HG03378 (cell line): Measurements from ENCODE around the gene CDRT15L2.
A peak's percentile ranks its signal among the peaks of the same experiment; 100 is the strongest.
"Not testable (repeated sequence)": the region's sequence is repeated elsewhere in the genome, so short reads cannot be mapped to it uniquely, and the experiment has no call there.

Experiments used
- ATAC-seq: cut with Tn5 transposase; IDR thresholded peaks from one replicate; pipeline ENCODE4 v1.9.1; 2021; ENCODE audit warnings: mild to moderate bottlenecking, moderate library complexity; ENCODE audit not compliant: unreplicated experiment

The CDRT15L2 gene

DNA sequence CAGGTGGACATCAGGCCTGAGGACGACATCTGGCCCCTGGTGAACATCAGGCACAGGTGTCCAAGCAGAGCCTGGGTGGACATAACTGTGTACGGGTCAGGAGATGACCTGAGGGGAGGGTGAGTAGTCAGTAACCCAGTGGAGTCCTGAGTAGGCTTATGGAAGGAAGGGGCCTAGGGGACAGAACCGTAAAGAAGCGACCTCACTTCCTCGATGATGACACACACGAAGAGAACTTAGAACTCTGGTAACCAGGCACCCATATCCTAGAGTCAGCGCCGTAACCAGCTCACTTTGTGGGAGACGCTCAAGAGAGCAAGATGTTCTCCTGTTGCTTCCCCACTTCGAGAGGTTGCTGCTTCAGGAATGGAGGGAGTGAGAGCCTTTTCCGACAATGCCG lies at the start of gene CDRT15L2:
TSS of gene CDRT15L2 (plus strand) at position 301 of the 400 bp plus-strand sequence. CDS start at position 321, 20 bp downstream.
- ATAC-seq, result not testable (repeated sequence)

DNA sequence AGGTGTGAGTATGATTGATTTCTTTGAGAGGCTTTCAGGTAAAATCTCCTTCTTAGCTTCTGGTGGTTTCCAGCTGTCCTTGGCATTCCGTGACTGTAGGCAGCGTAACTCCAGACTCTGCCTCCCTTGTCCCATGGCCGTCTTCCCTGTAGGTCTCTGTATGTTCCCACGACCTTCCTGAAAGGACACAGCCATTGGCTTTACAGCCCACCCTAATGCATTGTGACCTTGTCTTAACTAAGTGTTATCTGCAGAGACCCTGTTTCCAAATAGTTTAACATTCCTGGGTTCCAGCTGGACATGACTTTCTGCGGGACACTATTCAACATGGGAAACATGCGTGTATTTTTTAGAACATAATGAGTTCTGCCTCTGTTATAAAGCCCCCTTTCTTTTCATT lies 49.4 kb upstream of the CDRT15L2 start:
- not testable (repeated sequence) for ATAC-seq

DNA sequence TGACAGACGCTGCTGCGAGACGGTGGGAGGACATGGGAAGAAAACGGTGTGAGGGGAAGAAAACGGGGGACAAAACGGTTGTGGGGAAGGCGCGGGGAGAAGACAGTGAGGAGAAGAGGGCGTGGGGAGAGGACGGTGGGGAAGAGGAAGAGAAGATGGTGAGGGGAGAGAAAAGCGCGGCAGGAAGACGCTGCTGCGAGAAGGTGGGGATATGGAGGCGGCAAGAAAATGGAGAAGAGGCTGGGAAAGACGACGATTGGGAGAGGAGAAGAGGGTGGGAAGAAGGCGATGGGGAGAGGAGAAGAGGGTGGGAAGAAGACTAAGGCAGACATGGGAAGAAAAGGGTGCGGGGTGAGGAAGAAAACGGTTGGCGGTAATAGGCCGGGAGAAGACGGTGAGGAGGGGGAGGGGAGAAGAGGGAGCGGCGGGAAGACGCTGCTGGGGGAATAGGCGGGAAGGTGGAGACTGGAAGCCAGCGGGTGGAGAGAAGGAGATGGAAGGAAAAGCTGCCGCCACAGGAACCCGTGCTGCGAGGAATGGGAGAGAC lies 46.9 kb upstream of the CDRT15L2 start:
- not testable (repeated sequence) for ATAC-seq

DNA sequence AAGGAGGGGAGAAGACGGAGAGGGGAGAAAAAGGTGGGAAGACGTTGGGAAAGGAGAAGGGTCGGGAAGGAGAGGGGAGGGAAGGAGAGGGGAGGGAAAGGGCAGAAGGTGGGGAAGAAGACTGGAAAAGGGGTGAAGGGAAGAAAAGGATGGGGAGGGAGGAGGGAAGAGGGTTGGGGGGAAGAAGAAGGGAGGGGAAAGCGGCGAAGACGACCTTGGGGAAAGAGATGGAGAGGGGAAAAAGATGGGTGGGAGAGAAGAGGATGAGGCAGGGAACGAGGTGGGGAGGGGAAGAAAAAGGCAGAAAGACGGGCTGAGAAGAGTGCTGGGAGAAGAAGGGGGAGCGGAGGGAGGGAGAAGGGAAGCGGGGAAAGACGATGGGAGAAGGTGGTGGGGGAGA lies 46.3 kb upstream of the CDRT15L2 start:
- not testable (repeated sequence) for ATAC-seq

DNA sequence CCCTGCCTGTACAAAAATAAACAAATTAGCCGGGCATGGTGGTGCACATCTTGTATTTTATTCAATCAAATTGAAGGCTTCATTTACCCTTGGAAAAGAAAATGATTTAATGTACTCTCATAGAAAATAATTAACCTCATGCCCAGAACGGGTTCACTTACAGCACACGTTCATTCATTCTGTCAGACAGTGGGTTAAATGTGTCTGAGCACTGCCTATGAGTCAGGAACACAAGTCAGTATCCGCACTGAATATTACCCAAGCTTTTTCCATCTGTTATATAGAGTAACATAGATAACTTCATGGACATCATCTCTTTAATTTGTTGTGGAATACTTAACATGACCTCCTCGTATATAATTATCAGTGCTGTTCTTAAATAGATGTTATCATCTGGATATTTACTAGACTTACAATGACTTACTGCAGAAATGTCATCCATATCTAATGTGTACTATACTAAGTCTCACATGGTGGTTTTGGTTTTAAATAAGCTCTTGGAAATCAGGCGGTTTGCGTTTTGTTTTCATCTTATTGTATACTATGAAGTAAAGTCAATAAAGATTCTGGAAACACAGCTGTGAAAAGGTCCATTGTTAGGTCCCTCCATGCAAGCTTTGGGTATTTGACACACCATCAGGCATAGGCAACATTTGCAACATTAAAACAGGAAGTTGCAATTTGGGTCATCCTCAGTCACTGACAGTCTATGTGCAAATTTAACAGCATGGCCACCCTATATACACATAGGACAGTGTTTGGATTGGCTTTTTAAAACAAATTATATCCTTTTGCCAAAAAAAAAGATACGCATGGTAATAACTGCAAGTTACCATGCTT lies 44.6 kb upstream of the CDRT15L2 start:
- not testable (repeated sequence) for ATAC-seq

DNA sequence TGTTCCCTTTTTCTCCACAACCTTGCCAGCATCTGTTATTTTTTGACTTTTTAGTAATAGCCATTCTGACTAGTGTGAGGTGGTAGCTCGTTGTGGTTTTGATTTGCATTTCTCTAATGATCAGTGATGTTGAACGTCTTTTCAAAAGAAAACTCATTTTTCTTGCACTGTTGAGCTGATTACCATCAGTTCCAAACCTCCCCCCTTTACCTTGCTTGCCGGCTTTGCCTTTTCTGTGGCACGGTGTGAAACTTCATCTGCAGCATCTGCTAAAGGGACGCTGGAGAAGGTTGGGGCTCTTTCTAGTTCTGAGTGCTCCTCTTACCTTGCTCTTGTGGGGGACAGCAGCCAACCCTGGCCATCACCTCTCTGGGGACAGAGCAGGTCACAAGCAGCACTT lies 39.1 kb upstream of the CDRT15L2 start:
- ATAC-seq, result peak; percentile 87

DNA sequence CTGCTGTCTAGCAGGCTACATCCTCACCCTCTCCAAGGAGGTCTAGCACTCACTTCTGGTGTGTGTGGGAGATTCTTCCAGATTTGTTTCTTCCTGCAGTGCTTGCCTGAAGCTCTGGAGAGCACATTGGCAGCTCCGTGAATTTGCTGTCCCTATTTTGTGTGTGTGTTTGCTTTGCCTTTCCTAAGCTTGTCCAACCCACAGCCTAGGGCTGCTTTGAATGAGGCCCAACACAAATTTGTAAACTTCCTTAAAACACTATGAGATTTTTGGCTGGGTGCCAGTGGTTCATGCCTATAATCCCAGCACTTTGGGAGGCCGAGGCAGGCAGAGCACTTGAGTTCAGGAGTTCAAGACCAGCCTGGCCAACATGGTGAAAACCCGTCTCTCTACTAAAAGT lies 38.7 kb upstream of the CDRT15L2 start:
- ATAC-seq, result not testable (repeated sequence)

DNA sequence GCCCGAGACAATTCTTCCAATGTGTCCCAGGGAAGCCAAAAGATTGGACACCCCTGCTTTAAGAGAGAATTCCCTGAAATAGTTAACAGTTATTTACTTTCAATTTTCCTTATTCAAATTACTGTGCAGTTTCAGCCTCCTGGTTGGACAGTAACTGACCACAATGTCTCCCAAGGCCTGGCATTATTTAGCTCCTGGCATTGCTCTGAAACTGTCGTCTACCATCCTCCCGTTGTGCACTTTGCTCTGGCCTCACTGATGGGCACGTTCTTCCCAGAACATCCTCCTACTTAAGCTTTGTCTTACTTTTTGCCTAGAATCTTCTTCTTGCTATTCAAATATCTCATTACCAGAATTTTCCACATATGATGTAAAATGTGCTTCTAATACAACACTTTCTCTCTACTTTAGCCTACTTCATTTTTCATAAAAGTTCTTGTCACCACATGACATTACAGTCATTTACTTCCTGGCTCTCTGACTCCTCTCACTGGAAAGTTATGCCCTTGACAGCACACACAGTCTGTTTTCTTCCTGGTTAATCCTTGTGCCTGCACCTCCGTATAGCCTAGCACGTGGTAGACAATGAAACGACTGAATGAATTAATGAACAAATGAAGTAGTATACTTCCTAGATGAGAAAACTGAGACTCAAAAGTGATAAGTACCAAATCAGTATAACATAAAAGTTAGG lies 37.5 kb upstream of the CDRT15L2 start:
- not testable (repeated sequence) for ATAC-seq

DNA sequence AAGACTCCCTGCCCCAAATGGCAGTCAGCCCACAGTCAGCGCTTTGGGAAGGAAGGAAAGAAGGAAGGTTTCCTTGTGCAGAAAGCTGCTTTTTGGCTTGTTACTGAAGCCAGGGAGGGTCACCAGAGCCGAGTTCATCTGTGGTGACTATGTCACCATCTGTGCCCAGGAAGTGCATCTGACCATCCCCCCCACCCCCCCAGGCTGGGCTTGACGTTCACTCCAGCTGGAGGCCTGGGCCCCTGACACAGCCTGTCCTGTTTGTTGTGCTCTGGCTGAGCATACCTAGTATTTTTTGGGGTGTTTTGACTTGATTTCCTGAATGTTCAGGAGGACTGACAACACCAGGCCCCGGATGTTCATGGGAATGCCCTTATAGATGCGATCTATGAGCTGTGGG lies 31.6 kb upstream of the CDRT15L2 start:
- ATAC-seq, result not testable (repeated sequence)

DNA sequence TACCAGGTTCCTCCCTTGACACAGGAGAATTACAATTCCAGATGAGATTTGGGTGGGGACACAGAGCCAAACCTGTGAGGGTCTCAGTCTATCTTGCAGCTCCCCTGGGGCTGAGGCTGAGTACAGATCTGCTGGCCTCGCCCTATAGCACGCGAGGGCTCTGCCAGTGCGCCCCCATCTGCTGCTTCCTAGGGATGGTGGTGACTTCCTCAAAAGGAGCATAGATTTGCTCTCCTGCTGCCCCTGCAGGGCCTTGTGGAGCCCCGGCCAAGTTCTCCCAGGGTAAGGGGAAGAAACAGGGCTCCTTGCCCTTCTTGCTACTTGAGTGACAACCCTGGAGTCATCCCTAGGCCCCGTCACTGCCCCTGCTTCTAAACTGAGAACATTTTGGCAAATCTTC lies 26.6 kb upstream of the CDRT15L2 start:
- not testable (repeated sequence) for ATAC-seq

DNA sequence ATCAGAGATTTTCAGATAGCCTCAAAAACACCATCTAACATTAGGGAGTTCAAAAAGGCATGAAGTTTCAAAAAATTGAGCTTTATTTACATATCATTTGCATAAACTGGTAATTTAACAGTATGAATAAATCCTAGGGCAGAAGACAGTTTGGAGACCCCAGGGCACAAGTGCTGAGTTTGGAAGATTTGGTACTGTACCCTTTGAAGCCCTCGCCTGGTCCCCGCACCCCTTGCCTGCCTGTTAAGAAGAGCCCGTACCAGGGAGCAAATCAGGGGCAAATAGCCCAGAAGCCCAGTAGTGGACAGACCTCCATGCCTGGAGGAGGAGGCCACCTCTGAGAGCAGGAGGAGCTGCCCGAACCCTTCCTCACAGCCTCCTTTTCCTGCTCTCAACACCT lies 24.8 kb upstream of the CDRT15L2 start:
- ATAC-seq, result not testable (repeated sequence)

DNA sequence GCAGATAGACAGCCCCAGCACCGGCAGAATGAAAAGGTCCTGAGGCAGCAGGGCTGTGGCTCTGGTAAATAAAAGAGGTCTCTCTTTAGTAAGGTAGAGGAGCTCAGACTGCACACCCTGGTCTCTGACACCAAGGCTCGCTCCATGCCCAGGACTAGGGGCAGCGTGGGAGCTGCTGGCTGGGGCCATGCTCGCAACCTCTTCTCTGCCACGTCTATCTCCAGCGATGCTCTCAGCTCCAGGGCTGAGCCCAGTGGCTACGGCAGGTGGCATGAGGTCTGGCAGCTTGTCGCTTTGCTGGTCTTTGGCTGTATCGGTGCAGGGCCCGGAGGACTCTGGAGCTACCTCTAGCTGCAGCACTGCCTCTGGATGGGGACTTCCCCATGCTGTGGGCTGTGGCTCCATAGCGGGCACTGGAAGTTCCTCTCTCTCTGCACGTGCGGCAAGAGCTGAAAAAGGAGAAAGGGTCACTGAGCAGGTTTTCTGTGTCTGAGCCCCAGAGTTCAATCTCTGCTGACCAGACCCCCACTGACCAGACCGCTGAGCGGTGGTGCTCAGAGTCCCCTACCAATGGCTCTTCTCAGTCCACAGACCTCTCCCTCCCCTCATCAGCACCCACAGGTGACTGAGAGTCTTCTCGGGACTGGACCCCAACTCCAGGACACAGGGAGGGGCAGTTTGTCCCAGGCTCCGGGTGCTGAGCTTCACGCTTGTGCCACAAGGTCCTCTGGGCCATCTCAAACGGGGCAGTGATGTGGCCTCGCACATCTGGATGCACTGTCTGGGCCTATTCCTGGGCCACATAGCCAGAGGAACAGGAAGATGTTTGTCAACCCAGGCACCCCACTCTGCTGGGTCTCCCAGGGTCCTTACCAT lies 24.2 kb upstream of the CDRT15L2 start:
- ATAC-seq, result not testable (repeated sequence)

DNA sequence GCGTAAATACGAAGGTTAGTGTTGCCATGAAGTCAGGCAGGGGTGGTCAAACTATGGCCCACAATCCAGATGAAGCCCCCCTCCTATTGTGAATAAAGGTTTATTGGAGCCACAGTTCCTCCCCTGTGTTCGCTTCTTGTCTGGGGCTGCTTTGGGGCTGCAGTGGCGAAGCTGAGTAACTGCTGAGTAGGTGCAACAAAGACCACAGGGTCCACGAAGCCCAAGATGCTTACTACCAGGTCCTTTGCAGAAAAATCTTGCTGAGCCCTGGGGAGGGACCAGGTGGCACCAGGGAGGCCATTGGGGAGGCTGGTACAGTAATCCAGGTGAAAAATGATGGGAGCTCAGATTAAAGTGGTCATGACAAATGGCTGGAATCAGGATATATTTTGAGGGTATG lies 21.4 kb upstream of the CDRT15L2 start:
- ATAC-seq, result not testable (repeated sequence)

DNA sequence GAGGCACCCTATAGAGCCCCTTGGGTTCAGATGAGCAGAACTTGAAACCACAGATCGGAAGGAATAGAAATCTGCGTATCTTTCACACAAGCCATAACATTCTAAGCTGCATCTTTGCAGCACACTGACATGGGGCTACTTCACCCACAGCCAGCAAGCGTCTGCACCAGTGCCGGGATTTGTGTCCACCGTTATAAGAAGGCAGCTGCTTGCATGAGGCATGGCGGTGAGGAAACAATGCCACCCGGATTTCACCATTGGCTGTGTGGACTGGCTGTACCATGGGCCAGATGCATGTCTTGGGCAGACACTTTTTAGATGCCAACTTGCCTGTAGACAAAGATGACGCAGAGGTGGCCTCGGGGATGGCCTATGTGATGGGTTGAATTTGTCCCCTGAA lies 20.5 kb upstream of the CDRT15L2 start:
- not testable (repeated sequence) for ATAC-seq

DNA sequence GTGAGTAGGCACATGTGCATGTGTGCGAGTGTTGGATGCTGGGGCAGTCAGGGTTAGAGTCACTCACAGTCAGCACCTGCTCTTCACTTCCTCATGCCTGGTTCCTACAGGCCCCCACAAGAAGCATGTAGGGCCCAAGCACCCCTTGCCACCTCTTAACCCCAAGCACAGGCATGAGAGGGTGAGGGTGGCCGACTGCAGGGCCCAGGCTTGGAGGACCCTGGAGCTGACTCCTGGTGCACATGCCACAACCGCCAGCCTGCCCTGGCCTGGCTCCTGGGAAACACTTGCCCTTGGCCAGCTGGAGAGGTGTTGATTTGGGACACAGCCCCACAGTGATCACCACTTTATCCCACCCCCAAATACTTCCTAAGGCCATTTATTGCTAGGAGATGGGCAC lies 16.9 kb upstream of the CDRT15L2 start:
- no peak for ATAC-seq

DNA sequence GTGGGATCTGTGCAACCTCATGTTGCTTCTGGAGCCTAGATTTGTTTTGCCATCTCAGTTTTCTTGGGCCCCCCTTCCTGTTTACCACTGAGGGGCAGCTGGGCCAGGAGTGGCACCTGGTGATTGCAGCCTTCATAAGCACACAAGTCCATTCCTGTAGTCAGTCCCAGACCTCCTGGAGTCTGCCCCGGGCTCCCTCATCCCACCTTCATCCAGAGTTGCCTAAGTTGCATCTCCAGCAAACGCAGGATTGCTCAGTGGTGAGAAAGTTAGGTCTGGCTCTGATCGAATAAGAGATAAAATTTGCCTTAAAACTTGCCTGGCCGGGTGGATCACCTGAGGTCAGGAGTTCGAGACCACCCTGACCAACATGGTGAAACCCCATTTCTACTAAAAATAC lies 14.3 kb upstream of the CDRT15L2 start:
- not testable (repeated sequence) for ATAC-seq

DNA sequence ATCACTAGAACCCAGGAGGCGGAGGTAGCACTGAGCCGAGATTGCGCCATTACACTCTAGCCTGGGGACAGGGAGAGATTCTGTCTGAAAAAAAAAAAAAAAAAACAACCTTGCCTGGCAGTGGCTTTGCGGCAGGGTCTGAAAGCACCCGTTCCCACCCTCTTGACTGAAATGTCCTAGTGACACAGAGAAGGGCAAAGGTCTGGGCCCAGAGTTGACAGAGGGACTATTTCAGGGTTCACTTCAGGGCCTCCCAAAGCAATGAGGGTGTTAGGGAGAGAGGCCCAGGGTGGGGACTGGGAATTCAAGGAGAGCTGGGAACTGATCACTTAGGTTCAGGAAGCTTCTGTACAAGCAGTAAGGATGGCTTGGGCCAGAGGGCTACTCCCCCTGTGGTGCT lies 13.8 kb upstream of the CDRT15L2 start:
- ATAC-seq, result no peak

DNA sequence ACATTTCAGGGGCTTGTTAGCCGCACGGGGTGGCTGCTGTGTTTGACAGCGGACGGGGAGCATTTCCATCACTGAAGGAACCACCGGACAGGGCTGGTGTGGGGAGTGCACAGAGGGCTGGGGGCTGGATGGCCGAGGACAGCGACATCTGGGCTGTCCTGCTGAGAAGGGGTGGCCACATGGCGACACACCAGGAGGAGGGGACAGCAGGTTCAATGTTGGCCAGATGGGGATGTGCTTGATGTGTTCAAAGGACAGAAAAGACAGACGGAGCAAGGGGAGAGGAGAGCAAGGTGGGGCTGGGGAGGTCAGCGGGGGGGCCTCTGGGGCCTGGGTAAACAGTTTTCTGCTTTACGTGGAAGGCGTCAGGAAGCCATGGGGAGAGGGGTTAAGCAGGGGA lies 12.8 kb upstream of the CDRT15L2 start:
- not testable (repeated sequence) for ATAC-seq

DNA sequence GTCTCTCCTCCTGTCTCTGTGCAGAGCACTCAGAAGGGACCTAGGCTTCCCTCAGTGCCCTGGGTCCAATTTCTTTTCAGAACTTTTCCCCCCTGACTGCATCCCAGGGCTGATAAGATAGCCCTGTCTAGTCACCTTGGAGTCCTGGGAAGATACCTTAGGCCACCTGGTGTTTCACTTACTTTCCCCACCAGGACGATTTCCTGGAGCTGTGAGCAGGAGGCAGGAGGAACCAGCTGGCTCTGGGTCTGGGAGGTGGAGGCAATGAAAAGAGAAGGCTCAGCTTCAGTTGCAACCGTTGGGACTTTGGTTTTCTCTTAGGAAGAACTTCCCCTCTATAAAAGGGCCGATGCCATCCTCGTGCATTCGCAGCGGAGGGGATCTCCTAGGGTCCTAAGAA lies 12.1 kb upstream of the CDRT15L2 start:
- ATAC-seq, result not testable (repeated sequence)

DNA sequence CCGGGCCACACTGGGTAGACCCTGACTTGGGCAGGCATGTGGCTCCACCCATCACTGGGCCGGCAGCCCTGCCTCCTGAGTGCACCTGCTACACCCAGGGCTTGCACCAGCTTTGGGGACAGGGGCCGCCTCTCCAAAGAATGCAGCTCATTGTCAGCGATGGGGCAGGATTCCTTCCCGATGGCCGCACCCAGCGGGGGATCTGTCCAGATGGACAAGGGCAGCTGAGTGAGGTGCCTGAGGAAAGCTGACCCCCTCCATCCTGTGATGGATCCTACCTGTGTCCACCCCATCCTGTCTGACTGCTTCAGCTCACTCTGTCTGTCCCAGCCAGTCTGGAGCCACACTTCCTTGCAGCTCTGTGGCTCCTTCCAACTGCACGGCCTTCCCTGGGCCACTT lies 10.9 kb upstream of the CDRT15L2 start:
- ATAC-seq, result not testable (repeated sequence)

DNA sequence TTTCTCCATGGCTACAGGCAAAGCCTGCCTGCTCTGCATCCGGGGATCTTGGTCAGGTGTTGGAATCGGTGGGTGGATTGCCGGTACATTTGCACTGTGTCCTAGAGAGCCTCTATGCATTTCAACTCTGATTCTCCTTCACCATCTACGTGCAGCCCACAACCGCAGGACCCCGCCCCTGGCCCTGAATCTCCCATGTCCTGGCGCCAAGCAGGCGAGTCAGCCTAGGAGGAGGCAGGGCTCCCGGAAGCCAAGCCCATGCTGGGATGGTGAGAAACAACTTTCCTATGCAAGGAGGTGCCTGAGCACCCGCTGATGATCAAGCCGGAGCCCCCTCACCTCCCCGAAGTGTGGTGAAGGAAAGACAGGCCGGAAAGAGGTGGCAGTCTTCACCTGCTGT lies 7.9 kb upstream of the CDRT15L2 start:
- not testable (repeated sequence) for ATAC-seq
